Naive thymus-derived CD4-positive, alpha-beta T cell (primary cell): Measurements from ENCODE around the gene MEG3. TPM values are rescaled to one million over a fixed set of nuclear protein-coding genes. Genes with fewer than 3 reads are reported as not detected.

ENCODE experiments used
- ATAC-seq: fragments of 150-1000 bp; cut with Tn5 transposase; 2 replicates; pipeline ENCODE4 v1.10.0; 2021; ENCODE audit warnings: mild to moderate bottlenecking, moderate library complexity
- CTCF ChIA-PET: fragments of 350-600 bp; sonication (Branson Sonifier 250); formaldehyde crosslinking; loops from one replicate; lab custom pipeline; 2021; ENCODE audit warnings: antibody characterized with exemption; lab: Charles Lee
- POLR2A ChIA-PET: fragments of 350-600 bp; sonication (Branson Sonifier 250); formaldehyde crosslinking; loops from one replicate; lab custom pipeline; 2021; ENCODE audit warnings: antibody characterized with exemption, inconsistent platforms; lab: Charles Lee
- DNase-seq, 9 donors: peaks; one replicate each; pipeline versions ENCODE4 v3.0.0 to v3.0.0-alpha.2; 2020 to 2022; ENCODE audit warnings: mixed read lengths in 1 of 9
- H3K27ac ChIP-seq: one replicate; pipeline ENCODE4 v1.7.0; 2013; ENCODE audit warnings: mild to moderate bottlenecking, low read depth, low read length, moderate library complexity
- H3K27me3 ChIP-seq, 2 donors: one replicate each; pipeline ENCODE4 v1.7.0; 2013; ENCODE audit warnings: low read length in 2 of 2, mild to moderate bottlenecking in 2 of 2, moderate library complexity in 2 of 2; ENCODE audit not compliant: control insufficient read depth in 2 of 2, insufficient read depth in 2 of 2
- H3K36me3 ChIP-seq, 3 experiments: 1 replicate in 2 of 3; 2 replicates in 1 of 3; pipeline ENCODE4 v1.7.0; 2013; ENCODE audit warnings: low read length in 3 of 3, mild to moderate bottlenecking in 3 of 3, moderate library complexity in 1 of 3; ENCODE audit not compliant: insufficient read depth in 3 of 3, control insufficient read depth in 2 of 3
- H3K4me1 ChIP-seq, 2 donors: one replicate each; pipeline ENCODE4 v1.7.0; 2013; ENCODE audit warnings: low read length in 2 of 2, mild to moderate bottlenecking in 2 of 2, moderate library complexity in 1 of 2; ENCODE audit not compliant: control insufficient read depth in 2 of 2, insufficient read depth in 2 of 2
- H3K4me3 ChIP-seq: 2 replicates; pipeline ENCODE4 v1.7.0; 2013; ENCODE audit warnings: mild to moderate bottlenecking, low read length
- H3K9me3 ChIP-seq, 3 experiments: 1 replicate in 2 of 3; 2 replicates in 1 of 3; pipeline ENCODE4 v1.7.0; 2013; ENCODE audit warnings: low read length in 3 of 3; ENCODE audit not compliant: control insufficient read depth in 2 of 3
- H3K27ac Mint-ChIP-seq, 9 donors: one replicate each; pipeline ENCODE4 v1.8.0; 2020 to 2022; ENCODE audit warnings: mixed read lengths in 9 of 9, mild to moderate bottlenecking in 8 of 9, moderate library complexity in 5 of 9, inconsistent platforms in 2 of 9
- H3K27me3 Mint-ChIP-seq, 5 donors: one replicate each; pipeline ENCODE4 v1.8.0; 2021 to 2022; ENCODE audit warnings: mixed read lengths in 5 of 5, mild to moderate bottlenecking in 1 of 5
- H3K36me3 Mint-ChIP-seq, 5 donors: one replicate each; pipeline ENCODE4 v1.8.0; 2020 to 2022; ENCODE audit warnings: mixed read lengths in 5 of 5, mild to moderate bottlenecking in 3 of 5, inconsistent platforms in 1 of 5
- H3K4me1 Mint-ChIP-seq, 7 donors: one replicate each; pipeline ENCODE4 v1.8.0; 2020 to 2022; ENCODE audit warnings: mixed read lengths in 7 of 7, mild to moderate bottlenecking in 3 of 7, inconsistent platforms in 1 of 7
- H3K4me3 Mint-ChIP-seq, 10 donors: one replicate each; pipeline ENCODE4 v1.8.0; 2020 to 2022; ENCODE audit warnings: mild to moderate bottlenecking in 10 of 10, mixed read lengths in 10 of 10, moderate library complexity in 6 of 10, inconsistent platforms in 2 of 10
- H3K9me3 Mint-ChIP-seq, 11 donors: one replicate each; pipeline ENCODE4 v1.8.0; 2020 to 2022; ENCODE audit warnings: mixed read lengths in 11 of 11, mild to moderate bottlenecking in 4 of 11, inconsistent platforms in 1 of 11, moderate library complexity in 1 of 11
- intact Hi-C, 2 donors: fragments of 100-400 bp; cut with micrococcal nuclease; formaldehyde crosslinking; loops; one replicate each; pipeline ENCODE4 v1.15.1; 2023
- polyA plus RNA-seq, 2 donors: library from polyadenylated mRNA; unstranded; fragments of 300-500 nt; fragmentation: Illumina TruSeq; gene quantifications; one replicate each; pipeline ENCODE4 v1.2.3, GENCODE V29; 2021
- total RNA-seq, 6 experiments: library from RNA in 5 of 6; stranded (reverse) in 5 of 6; gene quantifications; 1 replicate in 5 of 6; 2 replicates in 1 of 6; pipeline ENCODE4 v1.2.3 and lab custom pipeline; 2021 to 2026

Gene MEG3
- total and polyA plus RNA-seq, 7 experiments from 2014 or later = 0.80 to 2.4 TPM; not detected in 5

GRCh38 chr14:100828031-100828769, 2.3 kb downstream of the MEG3 start:
- Mint-ChIP-seq H3K4me1 (peaks cover 0 to 20% (median 4%) of the 10 kb centered on the region in 7 donors), H3K27ac (no peak overlapping the region), H3K36me3 (peaks cover 0 to 3% (median 0%) of the 10 kb centered on the region in 5 donors), H3K9me3 (peaks cover 0 to 14% (median 5%) of the 10 kb centered on the region in 11 donors), H3K27me3 (peaks cover 35 to 52% (median 43%) of the 10 kb centered on the region in 5 donors), H3K4me3 (peak overlapping the region in 1 of 10 donors; percentile 52)
- Histone ChIP-seq H3K4me3 (no peak overlapping the region), H3K27ac (no peak overlapping the region), H3K36me3 (no peaks in the 10 kb centered on the region), H3K27me3 (peaks cover 0 to 3% of the 10 kb centered on the region in 2 donors), H3K9me3 (no peaks in the 10 kb centered on the region), H3K4me1 (no peaks in the 10 kb centered on the region)
- no peak for DNase-seq
- no peak for ATAC-seq
- intact Hi-C loops = no loop called here
- ChIA-PET POLR2A (no interaction called here), CTCF (no interaction called here)

- Mint-ChIP-seq H3K27me3 (peaks cover 20 to 46% (median 41%) of the 10 kb centered on the region in 5 donors), H3K4me1 (peaks cover 0 to 10% (median 1%) of the 10 kb centered on the region in 7 donors), H3K27ac (no peak overlapping the region), H3K4me3 (no peak overlapping the region), H3K36me3 (peaks cover 0 to 3% (median 0%) of the 10 kb centered on the region in 5 donors), H3K9me3 (peaks cover 0 to 14% (median 5%) of the 10 kb centered on the region in 11 donors)
- POLR2A ChIA-PET = no interaction called here
- H3K4me1 ChIP-seq = no peaks in the 10 kb centered on the region
- CTCF ChIA-PET = no interaction called here
- DNase-seq (no peak), ATAC-seq (no peak)
- H3K9me3 ChIP-seq = no peaks in the 10 kb centered on the region
- H3K27me3 ChIP-seq = peaks cover 0 to 3% of the 10 kb centered on the region in 2 donors
- intact Hi-C loops = no loop called here
- H3K36me3 ChIP-seq = no peaks in the 10 kb centered on the region
- no peak overlapping the region for H3K4me3 ChIP-seq
- no peak overlapping the region for H3K27ac ChIP-seq
Observed at GRCh38 chr14:100830681-100831080, 4.8 kb downstream of the MEG3 start.

- peaks cover 0 to 3% (median 0%) of the 10 kb centered on the region in 5 donors for H3K36me3 Mint-ChIP-seq
- Histone ChIP-seq H3K27ac (no peak overlapping the region), H3K9me3 (no peaks in the 10 kb centered on the region), H3K4me1 (no peaks in the 10 kb centered on the region), H3K36me3 (no peaks in the 10 kb centered on the region), H3K27me3 (peaks cover 0 to 3% of the 10 kb centered on the region in 2 donors), H3K4me3 (no peak overlapping the region)
- no peak overlapping the region for H3K4me3 Mint-ChIP-seq
- DNase-seq = no peak
- H3K4me1 Mint-ChIP-seq = peaks cover 0 to 1% (median 0%) of the 10 kb centered on the region in 7 donors
- H3K9me3 Mint-ChIP-seq = peaks cover 0 to 12% (median 3%) of the 10 kb centered on the region in 11 donors
- no peak for ATAC-seq
- H3K27me3 Mint-ChIP-seq = peaks cover 6 to 47% (median 32%) of the 10 kb centered on the region in 5 donors
- intact Hi-C loops = no loop called here
- CTCF ChIA-PET = no interaction called here
- POLR2A ChIA-PET = no interaction called here
- no peak overlapping the region for H3K27ac Mint-ChIP-seq
Observed at GRCh38 chr14:100832311-100832960, 6.5 kb downstream of the MEG3 start.

- Histone ChIP-seq H3K27ac (no peak overlapping the region), H3K4me3 (no peak overlapping the region), H3K4me1 (no peaks in the 10 kb centered on the region), H3K9me3 (no peaks in the 10 kb centered on the region), H3K27me3 (no peaks in the 10 kb centered on the region), H3K36me3 (no peaks in the 10 kb centered on the region)
- H3K4me1 Mint-ChIP-seq = no peaks in the 10 kb centered on the region
- ChIA-PET CTCF (no interaction called here), POLR2A (no interaction called here)
- ATAC-seq = no peak
- no peak for DNase-seq
- H3K27me3 Mint-ChIP-seq = peaks cover 0 to 38% (median 21%) of the 10 kb centered on the region in 5 donors
- H3K27ac Mint-ChIP-seq = no peak overlapping the region
- no peaks in the 10 kb centered on the region for H3K36me3 Mint-ChIP-seq
- H3K9me3 Mint-ChIP-seq = peaks cover 0 to 2% (median 0%) of the 10 kb centered on the region in 11 donors
- intact Hi-C loops = no loop called here
- no peak overlapping the region for H3K4me3 Mint-ChIP-seq
Observed at GRCh38 chr14:100834082-100834793, 8.3 kb downstream of the MEG3 start.

- Histone ChIP-seq H3K27me3 (no peaks in the 10 kb centered on the region), H3K36me3 (no peaks in the 10 kb centered on the region)
- no peak overlapping the region for H3K27ac Mint-ChIP-seq
Observed at GRCh38 chr14:100834794-100835547, 9.1 kb downstream of the MEG3 start.

More at GRCh38 chr14:100834794-100835547, 9.1 kb downstream of the MEG3 start:
- POLR2A ChIA-PET = no interaction called here
- DNase-seq = no peak
- Mint-ChIP-seq H3K36me3 (no peaks in the 10 kb centered on the region), H3K9me3 (peaks cover 0 to 2% (median 0%) of the 10 kb centered on the region in 11 donors), H3K4me1 (no peaks in the 10 kb centered on the region), H3K4me3 (no peak overlapping the region), H3K27me3 (peaks cover 0 to 31% (median 16%) of the 10 kb centered on the region in 5 donors)
- H3K4me3 ChIP-seq = no peak overlapping the region
- H3K27ac ChIP-seq = no peak overlapping the region
- H3K9me3 ChIP-seq = no peaks in the 10 kb centered on the region
- intact Hi-C loops = no loop called here
- CTCF ChIA-PET = no interaction called here
- no peaks in the 10 kb centered on the region for H3K4me1 ChIP-seq
- no peak for ATAC-seq
